GM18511 (cell line): ENCODE data around the gene KDM1B.

Experiments used
- ATAC-seq: cut with Tn5 transposase; IDR thresholded peaks from one replicate; pipeline ENCODE4 v1.9.1; 2021; ENCODE audit warnings: mild to moderate bottlenecking, moderate library complexity; ENCODE audit not compliant: unreplicated experiment

KDM1B gene

GRCh38 chr6:18260448-18261106 is 105.4 kb downstream of the KDM1B start:
- ATAC-seq = peak; percentile 47

GRCh38 chr6:18261877-18262276 is 106.7 kb downstream of the KDM1B start:
- ATAC-seq = no peak

GRCh38 chr6:18262702-18263417 is 107.6 kb downstream of the KDM1B start:
- peak; percentile 50 for ATAC-seq

GRCh38 chr6:18263418-18264218 is 108.4 kb downstream of the KDM1B start:
- ATAC-seq = peak; percentile 3

GRCh38 chr6:18264219-18264922 is 109.1 kb downstream of the KDM1B start, which contains the start of gene DEK:
Gene DEK, minus strand, starts transcription at chr6:18264530. Its CDS starts 543 bp downstream, at chr6:18263987.
- peak; percentile 44 for ATAC-seq

GRCh38 chr6:18264923-18265377 is 109.7 kb downstream of the KDM1B start:
- no peak for ATAC-seq

- ATAC-seq = no peak
Observed at GRCh38 chr6:18265787-18266522, 110.7 kb downstream of the KDM1B start.

- ATAC-seq = no peak
Observed at GRCh38 chr6:18266523-18266912, 111.3 kb downstream of the KDM1B start.

- ATAC-seq = no peak
Observed at GRCh38 chr6:18268066-18268465, 112.8 kb downstream of the KDM1B start.

- peak; percentile 45 for ATAC-seq
Observed at GRCh38 chr6:18269253-18269652, 114.0 kb downstream of the KDM1B start.

GRCh38 chr6:18269717-18270116 is 114.5 kb downstream of the KDM1B start:
- ATAC-seq = no peak

- ATAC-seq = no peak
Observed at GRCh38 chr6:18270216-18270615, 115.0 kb downstream of the KDM1B start.
